Central memory CD8-positive, alpha-beta T cell (primary cell): ENCODE results near the gene CLPSL1.

ENCODE experiments used
- ATAC-seq: fragments of 150-1000 bp; cut with Tn5 transposase; replicated peaks from 2 replicates; pipeline ENCODE4 v1.10.0; 2022; ENCODE audit warnings: mild to moderate bottlenecking, moderate FRiP score, moderate number of reproducible peaks; ENCODE audit not compliant: poor library complexity, severe bottlenecking; ENCODE audit errors: extremely low read depth
- DNase-seq, 2 donors: peaks; one replicate each; pipeline ENCODE4 v3.0.0; 2021; ENCODE audit warnings: low spot score in 2 of 2
- H3K27ac Mint-ChIP-seq: one replicate; pipeline ENCODE4 v1.8.0; 2022; ENCODE audit warnings: low read depth, mild to moderate bottlenecking, moderate library complexity, mixed read lengths
- H3K27me3 Mint-ChIP-seq: one replicate; pipeline ENCODE4 v1.8.0; 2022; ENCODE audit warnings: mixed read lengths
- H3K36me3 Mint-ChIP-seq: one replicate; pipeline ENCODE4 v1.8.0; 2022; ENCODE audit warnings: mild to moderate bottlenecking, moderate library complexity, mixed read lengths; ENCODE audit not compliant: insufficient read depth
- H3K4me1 Mint-ChIP-seq: one replicate; pipeline ENCODE4 v1.8.0; 2022; ENCODE audit warnings: mixed read lengths
- H3K4me3 Mint-ChIP-seq: one replicate; pipeline ENCODE4 v1.8.0; 2022; ENCODE audit warnings: mild to moderate bottlenecking, moderate library complexity, mixed read lengths
- H3K9me3 Mint-ChIP-seq: one replicate; pipeline ENCODE4 v1.8.0; 2022; ENCODE audit warnings: mixed read lengths

The CLPSL1 gene

GRCh38 chr6:35817515-35817914, 36.7 kb downstream of the CLPSL1 start:
- Mint-ChIP-seq H3K27me3 (no peaks in the 10 kb centered on the region), H3K9me3 (no peaks in the 10 kb centered on the region), H3K4me3 (no peak overlapping the region), H3K27ac (no peak overlapping the region), H3K4me1 (no peaks in the 10 kb centered on the region), H3K36me3 (peaks cover 1% of the 10 kb centered on the region)
- ATAC-seq (no peak), DNase-seq (no peak)

DNA sequence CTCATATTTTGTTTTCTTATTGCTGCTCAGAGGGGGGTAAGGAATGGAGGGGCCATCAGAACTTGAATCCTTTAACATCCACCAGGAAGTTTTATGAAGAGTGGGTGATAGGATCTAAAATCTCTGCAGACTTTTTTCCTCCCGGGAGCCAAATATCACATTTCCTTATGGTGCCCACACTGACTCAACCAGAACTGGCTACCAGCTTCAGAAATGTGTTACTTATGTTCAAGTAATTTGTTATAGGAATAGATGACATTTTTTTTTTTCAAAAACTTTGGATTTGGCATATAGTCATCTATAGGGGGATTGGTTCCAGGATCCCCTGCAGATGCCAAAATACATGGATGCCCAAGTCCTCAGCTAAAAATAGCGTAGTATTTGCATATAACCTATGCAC, 42.8 kb downstream of the CLPSL1 start:
- Mint-ChIP-seq H3K36me3 (peaks cover 3% of the 10 kb centered on the region), H3K27me3 (no peaks in the 10 kb centered on the region), H3K27ac (no peak overlapping the region), H3K4me1 (no peaks in the 10 kb centered on the region), H3K4me3 (no peak overlapping the region), H3K9me3 (no peaks in the 10 kb centered on the region)
- ATAC-seq (no peak), DNase-seq (no peak)

- peaks cover 3% of the 10 kb centered on the region for H3K36me3 Mint-ChIP-seq
- no peaks in the 10 kb centered on the region for H3K9me3 Mint-ChIP-seq
- H3K4me1 Mint-ChIP-seq, result no peaks in the 10 kb centered on the region
- no peak overlapping the region for H3K4me3 Mint-ChIP-seq
- H3K27ac Mint-ChIP-seq, result no peak overlapping the region
- ATAC-seq (no peak), DNase-seq (no peak)
- no peaks in the 10 kb centered on the region for H3K27me3 Mint-ChIP-seq
These were observed 43.9 kb downstream of the CLPSL1 start for GRCh38 chr6:35824552-35825192.

DNA sequence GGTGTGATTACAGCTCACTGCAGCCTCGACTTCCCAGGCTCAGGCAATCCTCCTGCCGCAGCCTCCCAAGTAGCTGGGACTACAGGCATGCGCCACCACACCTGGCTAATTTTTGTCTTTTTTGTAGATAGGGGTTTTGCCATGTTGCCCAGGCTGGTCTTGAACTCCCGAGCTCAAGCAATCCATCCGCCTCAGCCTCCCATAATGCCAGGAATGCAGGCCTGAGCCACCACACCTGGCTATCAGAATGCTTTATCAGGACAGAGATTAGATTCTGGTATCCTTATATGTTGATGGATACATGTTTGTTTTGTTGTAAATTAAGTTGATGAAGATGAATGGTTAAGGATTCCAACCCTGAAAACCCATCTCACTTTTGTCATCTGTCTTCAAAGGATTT, 48.5 kb downstream of the CLPSL1 start:
- Mint-ChIP-seq H3K4me1 (no peaks in the 10 kb centered on the region), H3K27me3 (no peaks in the 10 kb centered on the region), H3K36me3 (peaks cover 6% of the 10 kb centered on the region), H3K4me3 (no peak overlapping the region), H3K27ac (no peak overlapping the region), H3K9me3 (no peaks in the 10 kb centered on the region)
- no peak for DNase-seq
- ATAC-seq, result no peak

GRCh38 chr6:35831257-35832007, 50.6 kb downstream of the CLPSL1 start:
- Mint-ChIP-seq H3K4me1 (no peaks in the 10 kb centered on the region), H3K27ac (no peak overlapping the region), H3K4me3 (no peak overlapping the region), H3K36me3 (peaks cover 14% of the 10 kb centered on the region), H3K27me3 (no peaks in the 10 kb centered on the region), H3K9me3 (no peaks in the 10 kb centered on the region)
- DNase-seq (no peak), ATAC-seq (no peak)

- no peaks in the 10 kb centered on the region for H3K9me3 Mint-ChIP-seq
These were observed 52.7 kb downstream of the CLPSL1 start for GRCh38 chr6:35833536-35833935.

More at GRCh38 chr6:35833536-35833935, 52.7 kb downstream of the CLPSL1 start:
- H3K4me3 Mint-ChIP-seq, result no peak overlapping the region
- H3K27ac Mint-ChIP-seq, result peak overlapping the region; percentile 19
- no peaks in the 10 kb centered on the region for H3K4me1 Mint-ChIP-seq
- no peak for ATAC-seq
- H3K27me3 Mint-ChIP-seq, result no peaks in the 10 kb centered on the region
- peaks cover 18% of the 10 kb centered on the region for H3K36me3 Mint-ChIP-seq
- DNase-seq, result no peak
